Measurements from ENCODE around the gene CD2.

- TF ChIP-seq EZH2 (IDR thresholded peaks at IDR 0.05) (no peak), EZH2phosphoT487 (IDR thresholded peaks at IDR 0.05) (no peak)
These were observed 22.8 kb upstream of the CD2 start for GRCh38 chr1:116731439-116731838.
